Progenitor cell of endocrine pancreas (in vitro differentiated cells): ENCODE measurements around the gene MICOS13. TPM values are rescaled to one million over a fixed set of nuclear protein-coding genes. Genes with fewer than 3 reads are reported as not detected.
A peak's percentile ranks its signal among the peaks of the same experiment; 100 is the strongest.

Source experiments
- DNase-seq: peaks from one replicate; pipeline ENCODE4 v3.0.0; 2021; ENCODE audit warnings: low spot score; ENCODE audit not compliant: unreplicated experiment
- H3K27ac Mint-ChIP-seq: 2 replicates; pipeline ENCODE4 v1.8.0; 2021; ENCODE audit warnings: mild to moderate bottlenecking, moderate library complexity, mixed read lengths
- H3K27me3 Mint-ChIP-seq: 2 replicates; pipeline ENCODE4 v1.8.0; 2021; ENCODE audit warnings: mixed read lengths
- H3K36me3 Mint-ChIP-seq: 2 replicates; pipeline ENCODE4 v1.8.0; 2022; ENCODE audit warnings: mixed read lengths; ENCODE audit not compliant: insufficient read depth
- H3K4me1 Mint-ChIP-seq: 2 replicates; pipeline ENCODE4 v1.8.0; 2021; ENCODE audit warnings: low read depth, mixed read lengths
- H3K4me3 Mint-ChIP-seq: 2 replicates; pipeline ENCODE4 v1.8.0; 2021; ENCODE audit warnings: low read depth, mild to moderate bottlenecking, moderate library complexity, mixed read lengths
- H3K9me3 Mint-ChIP-seq: 2 replicates; pipeline ENCODE4 v1.8.0; 2021; ENCODE audit warnings: low read depth, mixed read lengths
- total RNA-seq: library from RNA; stranded (reverse); gene quantifications from 2 replicates; pipeline ENCODE4 v1.2.1, GENCODE V29; 2021
- TF ChIP-seq, protein P1 (sequence below): fragments of 200-600 bp; sonication (generic); IDR thresholded peaks from one replicate; pipeline ENCODE4 v1.5.0; 2021; ENCODE audit warnings: antibody characterized with exemption, mild to moderate bottlenecking; ENCODE audit not compliant: unreplicated experiment

Gene MICOS13
- total RNA-seq, 1 donor from 2014 or later: 29.7 TPM

DNA sequence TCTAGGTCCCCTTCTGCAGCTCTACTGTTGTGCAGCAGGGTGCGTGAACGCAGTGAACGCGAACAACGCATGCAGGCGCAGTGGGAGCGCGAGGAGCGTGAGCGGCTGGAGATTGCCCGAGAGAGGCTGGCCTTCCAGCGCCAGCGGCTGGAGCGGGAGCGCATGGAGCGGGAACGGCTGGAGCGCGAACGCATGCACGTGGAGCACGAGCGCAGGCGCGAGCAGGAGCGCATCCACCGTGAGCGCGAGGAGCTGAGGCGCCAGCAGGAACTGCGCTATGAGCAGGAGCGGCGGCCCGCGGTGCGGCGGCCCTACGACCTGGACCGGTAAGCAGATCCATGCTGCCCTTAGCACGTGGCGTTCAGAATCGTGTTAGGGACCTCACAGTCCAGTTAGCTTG, 18.8 kb downstream of the MICOS13 start:
- TF ChIP-seq, protein P1, sequence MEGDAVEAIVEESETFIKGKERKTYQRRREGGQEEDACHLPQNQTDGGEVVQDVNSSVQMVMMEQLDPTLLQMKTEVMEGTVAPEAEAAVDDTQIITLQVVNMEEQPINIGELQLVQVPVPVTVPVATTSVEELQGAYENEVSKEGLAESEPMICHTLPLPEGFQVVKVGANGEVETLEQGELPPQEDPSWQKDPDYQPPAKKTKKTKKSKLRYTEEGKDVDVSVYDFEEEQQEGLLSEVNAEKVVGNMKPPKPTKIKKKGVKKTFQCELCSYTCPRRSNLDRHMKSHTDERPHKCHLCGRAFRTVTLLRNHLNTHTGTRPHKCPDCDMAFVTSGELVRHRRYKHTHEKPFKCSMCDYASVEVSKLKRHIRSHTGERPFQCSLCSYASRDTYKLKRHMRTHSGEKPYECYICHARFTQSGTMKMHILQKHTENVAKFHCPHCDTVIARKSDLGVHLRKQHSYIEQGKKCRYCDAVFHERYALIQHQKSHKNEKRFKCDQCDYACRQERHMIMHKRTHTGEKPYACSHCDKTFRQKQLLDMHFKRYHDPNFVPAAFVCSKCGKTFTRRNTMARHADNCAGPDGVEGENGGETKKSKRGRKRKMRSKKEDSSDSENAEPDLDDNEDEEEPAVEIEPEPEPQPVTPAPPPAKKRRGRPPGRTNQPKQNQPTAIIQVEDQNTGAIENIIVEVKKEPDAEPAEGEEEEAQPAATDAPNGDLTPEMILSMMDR: no peak
- Mint-ChIP-seq H3K4me3 (no peak overlapping the region), H3K27me3 (no peaks in the 10 kb centered on the region), H3K9me3 (no peaks in the 10 kb centered on the region), H3K36me3 (peaks cover 30% of the 10 kb centered on the region), H3K27ac (peak overlapping the region; percentile 77), H3K4me1 (no peaks in the 10 kb centered on the region)
- DNase-seq: no peak

DNA sequence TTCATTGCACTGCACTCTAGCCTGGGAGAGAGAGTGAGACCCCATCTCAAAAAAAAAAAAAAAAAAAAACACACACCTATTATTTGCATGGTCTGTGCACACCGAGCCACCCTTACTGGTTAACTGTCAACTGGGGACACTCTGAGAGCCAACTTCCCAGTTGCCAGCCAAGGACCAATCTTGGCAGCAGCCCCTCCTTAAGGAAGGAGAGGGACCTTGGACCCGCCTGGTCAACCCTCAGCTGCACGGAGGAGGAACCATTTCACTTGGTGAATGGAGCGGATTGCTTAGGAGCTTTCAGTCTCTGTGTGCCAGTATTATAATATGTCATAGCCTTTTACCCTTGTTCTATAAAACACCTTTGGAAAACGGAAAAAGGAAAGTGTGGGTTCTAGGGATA, 24.9 kb downstream of the MICOS13 start:
- DNase-seq: no peak
- Mint-ChIP-seq H3K27me3 (no peaks in the 10 kb centered on the region), H3K4me1 (no peaks in the 10 kb centered on the region), H3K36me3 (peaks cover 34% of the 10 kb centered on the region), H3K4me3 (no peak overlapping the region), H3K9me3 (no peaks in the 10 kb centered on the region), H3K27ac (no peak overlapping the region)
- TF ChIP-seq, protein P1: no peak

DNA sequence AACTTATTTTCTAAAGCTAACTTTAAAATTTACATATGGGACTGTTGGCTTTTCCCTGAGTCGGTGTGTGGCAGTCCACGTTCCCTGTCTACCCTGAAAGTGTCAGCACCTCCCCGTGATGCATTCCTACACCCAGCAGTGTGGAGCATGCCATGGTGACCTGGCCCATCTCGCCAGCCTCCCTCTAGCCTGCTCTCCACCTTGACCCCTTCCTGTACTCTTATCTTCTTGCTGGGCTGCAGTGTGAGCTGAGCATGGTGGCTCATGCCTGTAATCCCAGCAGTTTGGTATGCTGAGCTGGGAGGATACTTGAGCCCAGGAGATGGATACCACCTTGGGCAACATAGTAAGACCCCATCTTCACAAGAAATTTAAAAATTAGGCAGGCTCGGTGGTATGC, 25.4 kb downstream of the MICOS13 start:
- H3K4me1 Mint-ChIP-seq: no peaks in the 10 kb centered on the region
- peaks cover 36% of the 10 kb centered on the region for H3K36me3 Mint-ChIP-seq
- no peaks in the 10 kb centered on the region for H3K9me3 Mint-ChIP-seq
- no peaks in the 10 kb centered on the region for H3K27me3 Mint-ChIP-seq
- DNase-seq: no peak
- TF ChIP-seq, protein P1: no peak
- H3K4me3 Mint-ChIP-seq: no peak overlapping the region
- H3K27ac Mint-ChIP-seq: peak overlapping the region; percentile 81

DNA sequence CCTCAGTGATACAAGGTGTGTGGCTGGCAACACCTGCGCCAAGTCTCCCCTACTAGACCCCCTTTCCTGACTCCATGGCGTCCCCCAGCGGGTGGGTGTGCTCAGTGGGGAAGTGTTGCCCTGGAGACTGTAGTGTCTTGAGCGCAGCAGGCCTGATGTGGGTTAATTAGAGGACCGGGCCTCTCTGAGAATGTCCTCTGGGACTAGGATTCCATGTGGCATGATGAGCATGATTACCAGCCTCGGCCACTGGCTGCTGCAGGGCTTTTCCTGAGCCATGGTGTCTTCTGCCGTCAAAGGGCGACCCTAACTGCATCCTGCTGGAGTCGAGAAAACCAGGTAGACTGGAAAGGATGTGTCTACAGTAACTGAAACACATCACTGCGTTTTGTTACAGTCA, 28.1 kb downstream of the MICOS13 start:
- no peak overlapping the region for H3K4me3 Mint-ChIP-seq
- no peaks in the 10 kb centered on the region for H3K4me1 Mint-ChIP-seq

DNA sequence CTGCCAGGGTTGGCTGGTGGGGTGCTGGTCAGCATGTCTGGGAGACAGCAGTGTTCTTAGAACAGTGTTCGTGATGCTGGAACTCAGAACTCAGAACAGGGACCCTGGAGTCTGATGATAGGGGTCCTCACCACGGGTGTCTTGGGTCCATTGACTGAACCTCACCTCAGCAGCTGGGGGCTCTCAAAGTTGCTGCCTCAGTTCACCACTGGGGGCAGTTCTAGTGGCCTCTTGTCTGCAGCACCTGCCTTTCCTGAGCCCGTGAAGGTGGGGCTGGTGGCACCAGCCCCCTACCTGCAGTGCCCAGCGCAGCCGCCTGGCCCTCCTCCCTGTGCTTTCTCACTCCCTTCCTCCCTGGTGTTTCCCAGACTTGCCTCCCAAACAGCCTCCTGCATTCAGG, 29.0 kb downstream of the MICOS13 start:
- Mint-ChIP-seq H3K27ac (no peak overlapping the region), H3K36me3 (peaks cover 48% of the 10 kb centered on the region), H3K4me3 (no peak overlapping the region), H3K9me3 (no peaks in the 10 kb centered on the region), H3K4me1 (no peaks in the 10 kb centered on the region), H3K27me3 (no peaks in the 10 kb centered on the region)
- TF ChIP-seq, protein P1: no peak
- DNase-seq: no peak

More for the DNA sequence above, 28.1 kb downstream of the MICOS13 start:
- peaks cover 40% of the 10 kb centered on the region for H3K36me3 Mint-ChIP-seq
- no peaks in the 10 kb centered on the region for H3K27me3 Mint-ChIP-seq
- H3K27ac Mint-ChIP-seq: no peak overlapping the region
- TF ChIP-seq, protein P1: no peak
- no peak for DNase-seq
- no peaks in the 10 kb centered on the region for H3K9me3 Mint-ChIP-seq
